Panc1 (cell line): ENCODE results near the gene ALLC. TPM values are rescaled to one million over a fixed set of nuclear protein-coding genes. Genes with fewer than 3 reads are reported as not detected.

ENCODE experiments used
- ATAC-seq: fragments of 200-7000 bp; cut with Tn5 transposase; 2 replicates; pipeline ENCODE4 v1.9.1; 2020; ENCODE audit warnings: mild to moderate bottlenecking, moderate library complexity
- BruUV-seq: library from RNA; stranded (reverse); fragments of 400-500 nt; replicated peaks from 2 replicates; lab custom pipeline; 2021; lab: Mats Ljungman, UMichigan
- CTCF ChIA-PET: fragments of 300-600 bp; sonication (Branson Sonifier 250); formaldehyde crosslinking; loops from one replicate; lab custom pipeline; 2022; ENCODE audit warnings: antibody characterized with exemption; lab: Charles Lee
- POLR2A ChIA-PET: fragments of 300-600 bp; sonication (Branson Sonifier 250); formaldehyde crosslinking; loops from one replicate; lab custom pipeline; 2022; ENCODE audit warnings: antibody characterized with exemption; lab: Charles Lee
- DNase-seq: peaks from one replicate; pipeline ENCODE4 v3.0.0-alpha.2; 2010; ENCODE audit warnings: low read depth, low spot score
- H3K27ac ChIP-seq: 2 replicates; pipeline ENCODE4 v1.5.1; 2011; ENCODE audit warnings: mild to moderate bottlenecking, low read length, inconsistent platforms
- H3K27me3 ChIP-seq: fragments of 200-500 bp; sonication (Bioruptor generic); 2 replicates; pipeline ENCODE4 v1.6.0; 2014; ENCODE audit warnings: low read length, inconsistent platforms; ENCODE audit not compliant: control insufficient read depth, insufficient read depth
- H3K36me3 ChIP-seq: fragments of 200-500 bp; sonication (Bioruptor generic); 2 replicates; pipeline ENCODE4 v1.5.1; 2014; ENCODE audit warnings: inconsistent platforms, mild to moderate bottlenecking, low read length, moderate library complexity; ENCODE audit not compliant: control insufficient read depth, insufficient read depth
- H3K4me1 ChIP-seq: 2 replicates; pipeline ENCODE4 v1.5.1; 2011; ENCODE audit warnings: inconsistent platforms, mild to moderate bottlenecking, low read length, moderate library complexity; ENCODE audit not compliant: control insufficient read depth, insufficient read depth
- H3K4me3 ChIP-seq, 2 experiments: 2 replicates each; pipeline ENCODE4 v1.5.1; 2011 to 2012; ENCODE audit warnings: low read depth in 2 of 2, low read length in 2 of 2, mild to moderate bottlenecking in 2 of 2, inconsistent platforms in 1 of 2, moderate library complexity in 1 of 2
- H3K9me3 ChIP-seq: fragments of 200-500 bp; sonication (Bioruptor generic); 2 replicates; pipeline ENCODE4 v1.5.1; 2014; ENCODE audit warnings: low read depth, mild to moderate bottlenecking, inconsistent platforms, low read length, moderate library complexity; ENCODE audit not compliant: control insufficient read depth, insufficient read depth
- CTCF ChIP-seq: fragments of 450-650 bp; IDR thresholded peaks from 2 replicates; pipeline ENCODE4 v1.5.1; 2017; ENCODE audit warnings: mild to moderate bottlenecking
- POLR2AphosphoS5 ChIP-seq: IDR thresholded peaks from 2 replicates; pipeline ENCODE4 v1.6.1; 2012; ENCODE audit warnings: mild to moderate bottlenecking, low read depth, low read length, moderate library complexity
- SIN3A ChIP-seq: IDR thresholded peaks from 2 replicates; pipeline ENCODE4 v1.6.1; 2012; ENCODE audit warnings: low read depth, mild to moderate bottlenecking, low read length, moderate library complexity, borderline replicate concordance; ENCODE audit not compliant: insufficient read depth
- TCF7L2 ChIP-seq: IDR thresholded peaks from 2 replicates; pipeline ENCODE4 v1.6.1; 2011; ENCODE audit warnings: mild to moderate bottlenecking, low read depth, low read length, inconsistent platforms
- in situ Hi-C: cut with HindIII; loops from 2 replicates; pipeline ENCODE4 v1.10.0; 2016; ENCODE audit warnings: low sequenced_read_pairs, low pct_unique_long_range_greater_than_20kb
- intact Hi-C: fragments of 100-400 bp; cut with micrococcal nuclease; formaldehyde crosslinking; loops from one replicate; pipeline ENCODE4 v1.10.0; 2022; ENCODE audit not compliant: unreplicated experiment
- total RNA-seq: library from RNA; stranded (reverse); gene quantifications from one replicate; pipeline ENCODE4 v1.2.1, GENCODE V29; 2021; ENCODE audit not compliant: unreplicated experiment
- TF ChIP-seq, protein P1 (sequence below), 2 experiments: IDR thresholded peaks; 2 replicates each; pipeline ENCODE4 v1.6.1; 2011 to 2012; ENCODE audit warnings: low read depth in 2 of 2, control low read depth in 1 of 2, low read length in 1 of 2, mild to moderate bottlenecking in 1 of 2, moderate library complexity in 1 of 2; ENCODE audit not compliant: insufficient read depth in 1 of 2

Gene ALLC
- total RNA-seq, 1 experiment from 2014 or later: not detected

- ATAC-seq (no peak), DNase-seq (no peak)
- no peaks in the 10 kb centered on the region for H3K4me1 ChIP-seq
- no peak overlapping the region for H3K27ac ChIP-seq
- intact Hi-C loops (no loop called here), in situ Hi-C loops (no loop called here)
- ChIA-PET CTCF (no interaction called here), POLR2A (interaction anchor here (0.6 kb wide), 1 partner anchor 47 kb away, joined by 3 read pairs; no protein-coding TSS in a partner anchor)
- H3K27me3 ChIP-seq: no peaks in the 10 kb centered on the region
- no TSS peak for BruUV-seq
- H3K4me3 ChIP-seq: no peak overlapping the region
- H3K9me3 ChIP-seq: no peaks in the 10 kb centered on the region
- TF ChIP-seq SIN3A: no peak
- no peak for TF ChIP-seq TCF7L2
- no peak for TF ChIP-seq CTCF
- TF ChIP-seq, protein P1, sequence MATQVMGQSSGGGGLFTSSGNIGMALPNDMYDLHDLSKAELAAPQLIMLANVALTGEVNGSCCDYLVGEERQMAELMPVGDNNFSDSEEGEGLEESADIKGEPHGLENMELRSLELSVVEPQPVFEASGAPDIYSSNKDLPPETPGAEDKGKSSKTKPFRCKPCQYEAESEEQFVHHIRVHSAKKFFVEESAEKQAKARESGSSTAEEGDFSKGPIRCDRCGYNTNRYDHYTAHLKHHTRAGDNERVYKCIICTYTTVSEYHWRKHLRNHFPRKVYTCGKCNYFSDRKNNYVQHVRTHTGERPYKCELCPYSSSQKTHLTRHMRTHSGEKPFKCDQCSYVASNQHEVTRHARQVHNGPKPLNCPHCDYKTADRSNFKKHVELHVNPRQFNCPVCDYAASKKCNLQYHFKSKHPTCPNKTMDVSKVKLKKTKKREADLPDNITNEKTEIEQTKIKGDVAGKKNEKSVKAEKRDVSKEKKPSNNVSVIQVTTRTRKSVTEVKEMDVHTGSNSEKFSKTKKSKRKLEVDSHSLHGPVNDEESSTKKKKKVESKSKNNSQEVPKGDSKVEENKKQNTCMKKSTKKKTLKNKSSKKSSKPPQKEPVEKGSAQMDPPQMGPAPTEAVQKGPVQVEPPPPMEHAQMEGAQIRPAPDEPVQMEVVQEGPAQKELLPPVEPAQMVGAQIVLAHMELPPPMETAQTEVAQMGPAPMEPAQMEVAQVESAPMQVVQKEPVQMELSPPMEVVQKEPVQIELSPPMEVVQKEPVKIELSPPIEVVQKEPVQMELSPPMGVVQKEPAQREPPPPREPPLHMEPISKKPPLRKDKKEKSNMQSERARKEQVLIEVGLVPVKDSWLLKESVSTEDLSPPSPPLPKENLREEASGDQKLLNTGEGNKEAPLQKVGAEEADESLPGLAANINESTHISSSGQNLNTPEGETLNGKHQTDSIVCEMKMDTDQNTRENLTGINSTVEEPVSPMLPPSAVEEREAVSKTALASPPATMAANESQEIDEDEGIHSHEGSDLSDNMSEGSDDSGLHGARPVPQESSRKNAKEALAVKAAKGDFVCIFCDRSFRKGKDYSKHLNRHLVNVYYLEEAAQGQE (IDR thresholded peaks at IDR 0.05; ENCODE audit: insufficient read depth in 1 of 2, low read depth in 2 of 2, low read length in 1 of 2): no peak
- TF ChIP-seq POLR2AphosphoS5: no peak
- H3K36me3 ChIP-seq: no peaks in the 10 kb centered on the region
Measured at GRCh38 chr2:3643371-3644245, 14.4 kb upstream of the ALLC start.

- no peaks in the 10 kb centered on the region for H3K36me3 ChIP-seq
- CTCF ChIA-PET: no interaction called here
- H3K27ac ChIP-seq: no peak overlapping the region
- intact Hi-C loops: no loop called here
- no peaks in the 10 kb centered on the region for H3K9me3 ChIP-seq
- no peak overlapping the region for H3K4me3 ChIP-seq
- POLR2A ChIA-PET: interaction anchor here (0.6 kb wide), 1 partner anchor 47 kb away, joined by 3 read pairs; no protein-coding TSS in a partner anchor
- ATAC-seq: no peak
- DNase-seq: no peak
- H3K4me1 ChIP-seq: no peaks in the 10 kb centered on the region
- BruUV-seq: no TSS peak
- no peak for TF ChIP-seq SIN3A
- TF ChIP-seq CTCF: no peak
- no peak for TF ChIP-seq POLR2AphosphoS5
- TF ChIP-seq TCF7L2: no peak
- TF ChIP-seq, protein P1 (IDR thresholded peaks at IDR 0.05; ENCODE audit: insufficient read depth in 1 of 2, low read depth in 2 of 2, low read length in 1 of 2): no peak
- H3K27me3 ChIP-seq: no peaks in the 10 kb centered on the region
- in situ Hi-C loops: no loop called here
Measured at GRCh38 chr2:3644246-3644525, 13.8 kb upstream of the ALLC start.
